H9 (cell line): ENCODE results near the gene DNAJB6. TPM values are rescaled to one million over a fixed set of nuclear protein-coding genes. Genes with fewer than 3 reads are reported as not detected.

Experiments used
- DNase-seq: peaks from one replicate; pipeline ENCODE4 v3.0.0-alpha.2; 2017
- H2AFZ ChIP-seq: one replicate; pipeline ENCODE4 v1.6.1; 2013; ENCODE audit warnings: mild to moderate bottlenecking, low read length, control low read depth, moderate library complexity
- H2AK5ac ChIP-seq: 2 replicates; pipeline ENCODE4 v1.6.1; 2013; ENCODE audit warnings: low read length, control low read depth, mixed read lengths; ENCODE audit not compliant: insufficient read length
- H2BK120ac ChIP-seq: one replicate; pipeline ENCODE4 v1.6.1; 2013; ENCODE audit warnings: low read depth, mild to moderate bottlenecking, low read length, control low read depth, inconsistent platforms; ENCODE audit not compliant: poor library complexity, severe bottlenecking
- H2BK12ac ChIP-seq: 2 replicates; pipeline ENCODE4 v1.6.1; 2013; ENCODE audit warnings: low read length, control low read depth, mixed read lengths, low read depth; ENCODE audit not compliant: insufficient read length
- H2BK15ac ChIP-seq: 2 replicates; pipeline ENCODE4 v1.6.1; 2013; ENCODE audit warnings: low read depth, low read length, control low read depth
- H2BK20ac ChIP-seq: one replicate; pipeline ENCODE4 v1.6.1; 2013; ENCODE audit warnings: low read depth, mild to moderate bottlenecking, low read length, control low read depth, inconsistent platforms; ENCODE audit not compliant: poor library complexity, severe bottlenecking
- H2BK5ac ChIP-seq: 2 replicates; pipeline ENCODE4 v1.6.1; 2013; ENCODE audit warnings: low read length, control low read depth, mixed read lengths; ENCODE audit not compliant: insufficient read length
- H3K14ac ChIP-seq: 2 replicates; pipeline ENCODE4 v1.6.1; 2013; ENCODE audit warnings: low read length, control low read depth; ENCODE audit not compliant: insufficient read depth
- H3K18ac ChIP-seq: 2 replicates; pipeline ENCODE4 v1.6.1; 2013; ENCODE audit warnings: low read depth, mild to moderate bottlenecking, mixed read lengths, low read length, control low read depth; ENCODE audit not compliant: insufficient read length
- H3K23ac ChIP-seq: 2 replicates; pipeline ENCODE4 v1.6.1; 2013; ENCODE audit warnings: low read length, control low read depth, mixed read lengths, low read depth; ENCODE audit not compliant: insufficient read length
- H3K23me2 ChIP-seq: 2 replicates; pipeline ENCODE4 v1.6.1; 2013; ENCODE audit warnings: low read depth, mild to moderate bottlenecking, mixed read lengths, low read length, control low read depth; ENCODE audit not compliant: insufficient read length, poor library complexity, severe bottlenecking
- H3K27ac ChIP-seq: 2 replicates; pipeline ENCODE4 v1.5.1; 2013; ENCODE audit warnings: low read length, control low read depth, mixed read lengths, low read depth; ENCODE audit not compliant: insufficient read length
- H3K27me3 ChIP-seq: 2 replicates; pipeline ENCODE4 v1.6.1; 2013; ENCODE audit warnings: low read length, control low read depth, inconsistent platforms; ENCODE audit not compliant: insufficient read depth
- H3K4ac ChIP-seq: 2 replicates; pipeline ENCODE4 v1.6.1; 2013; ENCODE audit warnings: low read depth, mild to moderate bottlenecking, control low read depth, inconsistent platforms, low read length, moderate library complexity
- H3K4me1 ChIP-seq: 2 replicates; pipeline ENCODE4 v1.6.1; 2013; ENCODE audit warnings: low read length, control low read depth, inconsistent platforms; ENCODE audit not compliant: insufficient read depth
- H3K4me2 ChIP-seq: 2 replicates; pipeline ENCODE4 v1.6.1; 2013; ENCODE audit warnings: low read length, control low read depth, mixed read lengths; ENCODE audit not compliant: insufficient read length, insufficient read depth
- H3K56ac ChIP-seq: 2 replicates; pipeline ENCODE4 v1.6.1; 2013; ENCODE audit warnings: low read depth, mild to moderate bottlenecking, mixed read lengths, low read length, control low read depth; ENCODE audit not compliant: insufficient read length
- H3K79me1 ChIP-seq: 2 replicates; pipeline ENCODE4 v1.6.1; 2013; ENCODE audit warnings: low read depth, mild to moderate bottlenecking, moderate library complexity, low read length, control low read depth, inconsistent platforms; ENCODE audit not compliant: insufficient read depth, poor library complexity, severe bottlenecking
- H3K79me2 ChIP-seq: 2 replicates; pipeline ENCODE4 v1.6.1; 2013; ENCODE audit warnings: low read length, control low read depth, inconsistent platforms; ENCODE audit not compliant: insufficient read depth
- H3K9ac ChIP-seq: 2 replicates; pipeline ENCODE4 v1.6.1; 2013; ENCODE audit warnings: low read length, control low read depth, mixed read lengths; ENCODE audit not compliant: insufficient read length; ENCODE audit errors: extremely low read depth
- H3K9me3 ChIP-seq: one replicate; pipeline ENCODE4 v1.6.1; 2013; ENCODE audit warnings: low read depth, low read length, inconsistent platforms; ENCODE audit not compliant: control insufficient read depth
- H3T11ph ChIP-seq: one replicate; pipeline ENCODE4 v1.6.1; 2013; ENCODE audit warnings: mild to moderate bottlenecking, low read length, control low read depth, inconsistent platforms
- H4K20me1 ChIP-seq: one replicate; pipeline ENCODE4 v1.6.1; 2013; ENCODE audit not compliant: control insufficient read depth, insufficient read length, insufficient read depth
- H4K5ac ChIP-seq: 2 replicates; pipeline ENCODE4 v1.6.1; 2013; ENCODE audit warnings: low read depth, mild to moderate bottlenecking, mixed read lengths, low read length, control low read depth; ENCODE audit not compliant: insufficient read length
- H4K8ac ChIP-seq: replicated peaks from 2 replicates; pipeline ENCODE4 v1.6.1; 2013; ENCODE audit warnings: low read length, control low read depth, mixed read lengths, low read depth; ENCODE audit not compliant: insufficient read length
- H4K91ac ChIP-seq: 2 replicates; pipeline ENCODE4 v1.6.1; 2013; ENCODE audit warnings: low read depth, mild to moderate bottlenecking, moderate library complexity, mixed read lengths, low read length, control low read depth; ENCODE audit not compliant: insufficient read length
- H3K27ac Mint-ChIP-seq, 3 experiments: 2 replicates in 2 of 3; 3 replicates in 1 of 3; pipeline ENCODE4 v1.8.0; 2020 to 2021; ENCODE audit warnings: mixed read lengths in 3 of 3, mild to moderate bottlenecking in 1 of 3, moderate library complexity in 1 of 3
- H3K27me3 Mint-ChIP-seq: 2 replicates; pipeline ENCODE4 v1.8.0; 2021; ENCODE audit warnings: low read depth, mild to moderate bottlenecking, moderate library complexity, mixed read lengths
- H3K36me3 Mint-ChIP-seq, 3 experiments: 2 replicates in 2 of 3; 3 replicates in 1 of 3; pipeline ENCODE4 v1.8.0; 2020 to 2021; ENCODE audit warnings: low read depth in 3 of 3, mixed read lengths in 3 of 3; ENCODE audit not compliant: insufficient read depth in 1 of 3
- H3K4me1 Mint-ChIP-seq, 2 experiments: 2 replicates each; pipeline ENCODE4 v1.8.0; 2020; ENCODE audit warnings: mixed read lengths in 2 of 2
- H3K4me3 Mint-ChIP-seq, 2 experiments: 2 replicates in 1 of 2; 3 replicates in 1 of 2; pipeline ENCODE4 v1.8.0; 2020 to 2021; ENCODE audit warnings: mild to moderate bottlenecking in 2 of 2, mixed read lengths in 2 of 2, moderate library complexity in 1 of 2
- H3K9me3 Mint-ChIP-seq, 2 experiments: 2 replicates in 1 of 2; 3 replicates in 1 of 2; pipeline ENCODE4 v1.8.0; 2020; ENCODE audit warnings: mild to moderate bottlenecking in 2 of 2, mixed read lengths in 2 of 2, moderate library complexity in 1 of 2
- WGBS: extraction: QIAGEN DNeasy Blood & Tissue Kit; methylation state at CpG from one replicate; pipeline ENCODE4 v1.1.7; 2013; ENCODE audit warnings: missing lambda C conversion rate, low lambda C conversion rate, mixed read lengths; ENCODE audit not compliant: insufficient read length; ENCODE audit errors: extremely low coverage; 5-methylcytosine and 5-hydroxymethylcytosine counted together
- total RNA-seq: library from RNA; stranded (reverse); gene quantifications from 2 replicates; pipeline ENCODE4 v1.2.1, GENCODE V29; 2021
- TF ChIP-seq, protein P1 (sequence below): fragments of 200-600 bp; sonication (generic); conservative IDR thresholded peaks from 3 replicates; pipeline ENCODE4 v1.8.0; 2021; ENCODE audit warnings: antibody characterized with exemption, mild to moderate bottlenecking

The DNAJB6 gene
- total RNA-seq, 1 experiment from 2014 or later = 215 TPM

DNA sequence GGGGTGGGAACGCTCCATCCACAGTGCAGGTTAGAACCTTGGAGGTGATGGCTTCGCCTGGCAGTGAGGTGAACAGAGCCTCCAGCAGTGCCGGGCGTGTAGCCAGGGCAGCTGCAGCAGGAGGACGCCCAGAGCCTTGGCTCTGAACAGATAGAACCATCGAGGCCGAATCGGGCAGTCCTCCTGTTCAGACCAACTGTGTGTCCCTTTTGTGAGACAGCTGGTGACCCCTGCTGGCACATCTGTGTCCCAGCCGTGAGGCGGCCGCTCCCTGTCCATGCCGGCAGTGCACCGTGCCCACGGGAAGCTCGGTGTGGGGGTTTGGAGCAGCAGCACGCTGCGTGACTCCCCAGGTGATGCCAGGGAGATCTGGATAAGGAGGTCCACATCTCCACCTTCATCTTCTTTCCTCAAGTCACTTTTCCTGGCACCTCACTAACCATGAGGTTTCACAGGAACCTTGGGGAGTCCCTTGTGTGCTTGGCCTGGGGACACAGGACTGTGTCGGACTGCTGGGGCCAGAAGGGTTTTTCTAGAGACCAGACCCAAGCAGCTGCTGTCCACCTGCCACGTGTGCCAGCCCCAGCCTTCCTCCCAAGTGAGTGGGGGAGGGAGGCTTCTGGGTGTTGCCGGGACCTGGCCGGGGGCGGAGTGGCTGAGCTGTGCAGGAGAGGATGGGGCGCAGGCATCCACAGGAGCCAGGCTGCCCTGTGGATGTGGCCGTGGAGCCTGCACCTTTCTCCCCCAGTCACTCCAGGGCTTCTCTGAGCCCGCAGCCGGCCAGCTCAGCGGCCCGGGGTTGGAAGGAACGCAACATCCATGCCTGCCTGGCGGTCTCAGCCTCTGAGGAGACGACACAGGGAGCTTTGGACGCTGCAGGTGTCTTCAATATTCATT lies 69.4 kb downstream of the DNAJB6 start:
- no peak overlapping the region for H2BK15ac ChIP-seq
- no CpG with 5 or more reads among the region's 32 CpGs for WGBS
- no peak overlapping the region for H4K8ac ChIP-seq
- H3K4ac ChIP-seq = no peak overlapping the region
- no peak overlapping the region for H3K18ac ChIP-seq
- Mint-ChIP-seq H3K4me1 (peaks cover 5 to 13% of the 10 kb centered on the region in 2 experiments), H3K27ac (no peak overlapping the region), H3K9me3 (no peaks in the 10 kb centered on the region; a peak in 1 of 5 replicates), H3K4me3 (no peak overlapping the region), H3K27me3 (no peaks in the 10 kb centered on the region), H3K36me3 (peaks cover 14 to 52% (median 32%) of the 10 kb centered on the region in 3 experiments; a peak in 6 of 7 replicates)
- peaks cover 1% of the 10 kb centered on the region; the same call in 1 of the 2 replicates for H3K79me2 ChIP-seq
- H2BK20ac ChIP-seq = no peak overlapping the region
- no peak overlapping the region for H3K27ac ChIP-seq
- TF ChIP-seq, protein P1, sequence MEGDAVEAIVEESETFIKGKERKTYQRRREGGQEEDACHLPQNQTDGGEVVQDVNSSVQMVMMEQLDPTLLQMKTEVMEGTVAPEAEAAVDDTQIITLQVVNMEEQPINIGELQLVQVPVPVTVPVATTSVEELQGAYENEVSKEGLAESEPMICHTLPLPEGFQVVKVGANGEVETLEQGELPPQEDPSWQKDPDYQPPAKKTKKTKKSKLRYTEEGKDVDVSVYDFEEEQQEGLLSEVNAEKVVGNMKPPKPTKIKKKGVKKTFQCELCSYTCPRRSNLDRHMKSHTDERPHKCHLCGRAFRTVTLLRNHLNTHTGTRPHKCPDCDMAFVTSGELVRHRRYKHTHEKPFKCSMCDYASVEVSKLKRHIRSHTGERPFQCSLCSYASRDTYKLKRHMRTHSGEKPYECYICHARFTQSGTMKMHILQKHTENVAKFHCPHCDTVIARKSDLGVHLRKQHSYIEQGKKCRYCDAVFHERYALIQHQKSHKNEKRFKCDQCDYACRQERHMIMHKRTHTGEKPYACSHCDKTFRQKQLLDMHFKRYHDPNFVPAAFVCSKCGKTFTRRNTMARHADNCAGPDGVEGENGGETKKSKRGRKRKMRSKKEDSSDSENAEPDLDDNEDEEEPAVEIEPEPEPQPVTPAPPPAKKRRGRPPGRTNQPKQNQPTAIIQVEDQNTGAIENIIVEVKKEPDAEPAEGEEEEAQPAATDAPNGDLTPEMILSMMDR = peak; percentile 29; the same call in 1 of the 3 replicates
- no peak overlapping the region for H2BK120ac ChIP-seq
- H3K9ac ChIP-seq = no peak overlapping the region
- no peak overlapping the region for H2BK12ac ChIP-seq
- no peak overlapping the region for H4K91ac ChIP-seq
- no peaks in the 10 kb centered on the region for H3K27me3 ChIP-seq
- no peaks in the 10 kb centered on the region for H3K9me3 ChIP-seq
- no peak overlapping the region for H3K56ac ChIP-seq
- H3K4me1 ChIP-seq = no peaks in the 10 kb centered on the region
- H2AFZ ChIP-seq = no peak overlapping the region
- no peak for DNase-seq
- no peak overlapping the region for H3K14ac ChIP-seq
- H3K23ac ChIP-seq = no peak overlapping the region
- H4K5ac ChIP-seq = no peak overlapping the region
- no peaks in the 10 kb centered on the region for H4K20me1 ChIP-seq
- H2BK5ac ChIP-seq = no peak overlapping the region
- H3T11ph ChIP-seq = no peak overlapping the region
- no peak overlapping the region for H2AK5ac ChIP-seq
- H3K79me1 ChIP-seq = peaks cover 3% of the 10 kb centered on the region
- H3K23me2 ChIP-seq = no peaks in the 10 kb centered on the region
- no peak overlapping the region for H3K4me2 ChIP-seq
